OCI-LY1 (cell line): Measurements from ENCODE around the gene KRT26.

Experiments used
- H2AFZ ChIP-seq: fragments of 200-600 bp; sonication (generic), shearing (Covaris generic); 2 replicates; pipeline ENCODE4 v1.6.0; 2014; ENCODE audit warnings: antibody characterized with exemption, mild to moderate bottlenecking, low read length
- H3F3A ChIP-seq: fragments of 200-600 bp; sonication (generic), shearing (Covaris generic); 2 replicates; pipeline ENCODE4 v1.6.0; 2014; ENCODE audit warnings: mild to moderate bottlenecking, antibody characterized with exemption, low read length, moderate library complexity; ENCODE audit not compliant: insufficient read depth
- H3K27ac ChIP-seq: fragments of 200-600 bp; sonication (generic); 2 replicates; pipeline ENCODE4 v1.5.1; 2014; ENCODE audit warnings: low read length, mixed run types, mild to moderate bottlenecking, low read depth; ENCODE audit not compliant: poor library complexity, severe bottlenecking
- H3K27me3 ChIP-seq: fragments of 200-600 bp; sonication (generic); 2 replicates; pipeline ENCODE4 v1.6.0; 2014; ENCODE audit warnings: antibody characterized with exemption, mild to moderate bottlenecking, low read length, moderate library complexity; ENCODE audit not compliant: insufficient read depth
- H3K36me3 ChIP-seq: fragments of 200-600 bp; sonication (generic); 2 replicates; pipeline ENCODE4 v1.6.1; 2014; ENCODE audit warnings: mild to moderate bottlenecking, antibody characterized with exemption, low read length, moderate library complexity, mixed read lengths; ENCODE audit not compliant: insufficient read depth
- H3K4me1 ChIP-seq: fragments of 200-600 bp; sonication (generic); 2 replicates; pipeline ENCODE4 v1.5.1; 2014; ENCODE audit warnings: mild to moderate bottlenecking, low read length, moderate library complexity; ENCODE audit not compliant: insufficient read depth, severe bottlenecking
- H3K4me2 ChIP-seq: fragments of 200-600 bp; sonication (generic), shearing (Covaris generic); 2 replicates; pipeline ENCODE4 v1.6.1; 2014; ENCODE audit warnings: low read length
- H3K4me3 ChIP-seq: fragments of 200-600 bp; sonication (generic); 2 replicates; pipeline ENCODE4 v1.5.1; 2014; ENCODE audit warnings: low read length, low read depth, mild to moderate bottlenecking, mixed read lengths; ENCODE audit not compliant: poor library complexity, severe bottlenecking
- H3K79me2 ChIP-seq: fragments of 200-600 bp; shearing (Covaris generic); 2 replicates; pipeline ENCODE4 v1.6.1; 2016; ENCODE audit warnings: mixed run types, low read length, mixed read lengths; ENCODE audit not compliant: insufficient read depth
- H3K9ac ChIP-seq: fragments of 200-600 bp; sonication (generic), shearing (Covaris generic); 2 replicates; pipeline ENCODE4 v1.6.1; 2014; ENCODE audit warnings: mild to moderate bottlenecking, low read length, mixed read lengths
- H3K9me2 ChIP-seq: fragments of 200-600 bp; sonication (generic), shearing (Covaris generic); 2 replicates; pipeline ENCODE4 v1.6.1; 2014; ENCODE audit warnings: low read depth, mild to moderate bottlenecking, low read length, mixed read lengths
- H3K9me3 ChIP-seq: fragments of 200-600 bp; shearing (Covaris generic); 2 replicates; pipeline ENCODE4 v1.6.1; 2014; ENCODE audit warnings: low read length, mixed read lengths
- H4K20me1 ChIP-seq: fragments of 200-600 bp; sonication (generic), shearing (Covaris generic); 2 replicates; pipeline ENCODE4 v1.6.0; 2016; ENCODE audit warnings: mild to moderate bottlenecking, low read length; ENCODE audit not compliant: insufficient read depth
- CTCF ChIP-seq: fragments of 200-600 bp; sonication (generic), shearing (Covaris generic); IDR thresholded peaks from 2 replicates; pipeline ENCODE4 v1.5.1; 2017; ENCODE audit warnings: mild to moderate bottlenecking, antibody characterized with exemption, low read length, moderate library complexity, mixed read lengths
- EZH2 ChIP-seq: fragments of 200-600 bp; sonication (generic), shearing (Covaris generic); IDR thresholded peaks from 2 replicates; pipeline ENCODE4 v1.8.0; 2017; ENCODE audit warnings: borderline replicate concordance, mixed run types, mild to moderate bottlenecking, antibody characterized with exemption, low read length, moderate library complexity, mixed read lengths

Gene KRT26

GRCh38 chr17:40755231-40755630 is 16.8 kb downstream of the KRT26 start, which contains the start of gene KRT25:
KRT25 (minus strand) TSS chr17:40755331; CDS start chr17:40755271, 60 bp downstream.
- peaks cover 3% of the 10 kb centered on the region; the same call in 1 of the 2 replicates for H3K9me3 ChIP-seq
- no peak within 1 kb of the TSS for H3K9ac ChIP-seq
- no peak within 1 kb of the TSS for H3K4me3 ChIP-seq
- H3K4me2 ChIP-seq = no peak within 1 kb of the TSS
- no peaks in the 10 kb centered on the region for H3K79me2 ChIP-seq
- H3K27ac ChIP-seq = no peak within 1 kb of the TSS
- H3K27me3 ChIP-seq = peaks cover 9% of the 10 kb centered on the region
- no peaks in the 10 kb centered on the region for H3K9me2 ChIP-seq
- no peaks in the 10 kb centered on the region for H3F3A ChIP-seq
- H4K20me1 ChIP-seq = no peaks in the 10 kb centered on the region
- TF ChIP-seq CTCF (no peak), EZH2 (no peak)
- no peaks in the 10 kb centered on the region; the same call in 1 of the 2 replicates for H3K36me3 ChIP-seq
- no peaks in the 10 kb centered on the region for H3K4me1 ChIP-seq
- H2AFZ ChIP-seq = no peak within 1 kb of the TSS

- Histone ChIP-seq H3K4me1 (no peaks in the 10 kb centered on the region), H3K36me3 (no peaks in the 10 kb centered on the region), H3K27ac (no peak overlapping the region), H3K27me3 (peaks cover 9% of the 10 kb centered on the region), H3K4me3 (no peak overlapping the region), H3K9ac (no peak overlapping the region), H3F3A (no peaks in the 10 kb centered on the region), H3K4me2 (no peak overlapping the region), H2AFZ (no peak overlapping the region), H3K79me2 (no peaks in the 10 kb centered on the region), H3K9me2 (no peaks in the 10 kb centered on the region), H3K9me3 (no peaks in the 10 kb centered on the region), H4K20me1 (no peaks in the 10 kb centered on the region)
- no peak for TF ChIP-seq EZH2
- no peak for TF ChIP-seq CTCF
Measured at GRCh38 chr17:40753804-40754203, 18.2 kb downstream of the KRT26 start.

GRCh38 chr17:40751065-40751464 is 20.9 kb downstream of the KRT26 start:
- no peak overlapping the region for H3K4me3 ChIP-seq
- H3F3A ChIP-seq = no peaks in the 10 kb centered on the region
- no peak overlapping the region for H3K9ac ChIP-seq
- peaks cover 9% of the 10 kb centered on the region for H3K27me3 ChIP-seq
- no peaks in the 10 kb centered on the region for H3K79me2 ChIP-seq
- H3K27ac ChIP-seq = no peak overlapping the region
- H3K9me2 ChIP-seq = no peaks in the 10 kb centered on the region
- no peaks in the 10 kb centered on the region for H3K9me3 ChIP-seq
- no peaks in the 10 kb centered on the region for H3K36me3 ChIP-seq
- no peak overlapping the region for H2AFZ ChIP-seq
- H3K4me1 ChIP-seq = no peaks in the 10 kb centered on the region
- H4K20me1 ChIP-seq = no peaks in the 10 kb centered on the region
- H3K4me2 ChIP-seq = no peak overlapping the region
- no peak for TF ChIP-seq CTCF
- TF ChIP-seq EZH2 = no peak
